Testis (tissue), 3 donors: ENCODE results near the gene TBC1D5. TPM values are rescaled to one million over a fixed set of nuclear protein-coding genes. Genes with fewer than 3 reads are reported as not detected.
A peak's percentile ranks its signal among the peaks of the same experiment; 100 is the strongest.

Experiments used
- DNase-seq: peaks from one replicate; pipeline ENCODE4 v3.0.0-alpha.2; 2019
- H3K27ac ChIP-seq, 2 donors: fragments of 200-600 bp; sonication (generic); one replicate each; pipeline ENCODE4 v1.5.1; 2019
- H3K27me3 ChIP-seq: fragments of 200-600 bp; sonication (generic); one replicate; pipeline ENCODE4 v1.5.1; 2019
- H3K36me3 ChIP-seq: fragments of 200-600 bp; sonication (generic); one replicate; pipeline ENCODE4 v1.5.1; 2017; ENCODE audit warnings: low read depth; ENCODE audit errors: missing control alignments
- H3K4me1 ChIP-seq: fragments of 200-600 bp; sonication (generic); one replicate; pipeline ENCODE4 v1.5.1; 2019
- H3K4me3 ChIP-seq, 2 donors: fragments of 200-600 bp; sonication (generic); one replicate each; pipeline ENCODE4 v1.5.1; 2017 to 2019
- H3K9me3 ChIP-seq: fragments of 200-600 bp; sonication (generic); one replicate; pipeline ENCODE4 v1.5.1; 2017
- POLR2A ChIP-seq: fragments of 450-650 bp; IDR thresholded peaks from one replicate; pipeline ENCODE4 v1.6.1; 2017; ENCODE audit warnings: antibody characterized with exemption, mild to moderate bottlenecking, moderate library complexity
- WGBS, 2 donors: methylation state at CpG; one replicate each; pipeline ENCODE4 v1.1.5; 2018; 5-methylcytosine and 5-hydroxymethylcytosine counted together
- intact Hi-C: fragments of 100-400 bp; cut with DNase I; formaldehyde crosslinking; loops from one replicate; pipeline ENCODE4 v1.15.1; 2023; ENCODE audit warnings: low total_unique reads
- polyA plus RNA-seq: library from polyadenylated mRNA; stranded (reverse); fragments of 350-450 nt; fragmentation: Illumina TruSeq; extraction: RNeasy Lipid Tissue Mini Kit (QIAGEN cat#74804); gene quantifications from one replicate; pipeline ENCODE4 v1.2.3, GENCODE V29; 2014; ENCODE audit warnings: low read depth, low replicate concordance; ENCODE audit not compliant: insufficient read depth
- total RNA-seq, 2 donors: library from RNA; depleted of rRNA; stranded (reverse); fragments of >200 nt; gene quantifications; one replicate each; pipeline ENCODE4 v1.2.3, GENCODE V29; 2016
- TF ChIP-seq, protein P1 (sequence below), 3 experiments: fragments of 450-650 bp in 2 of 3; fragments of 200-600 bp in 1 of 3; sonication (generic) in 1 of 3; IDR thresholded peaks; one replicate each; pipeline ENCODE4 v1.5.1; 2016 to 2019; ENCODE audit warnings: antibody characterized with exemption in 3 of 3, mild to moderate bottlenecking in 2 of 3, moderate library complexity in 1 of 3

The TBC1D5 gene
- total and polyA plus RNA-seq, 3 donors from 2014 or later, result 47.8 to 98.1 (median 95.4) TPM

DNA sequence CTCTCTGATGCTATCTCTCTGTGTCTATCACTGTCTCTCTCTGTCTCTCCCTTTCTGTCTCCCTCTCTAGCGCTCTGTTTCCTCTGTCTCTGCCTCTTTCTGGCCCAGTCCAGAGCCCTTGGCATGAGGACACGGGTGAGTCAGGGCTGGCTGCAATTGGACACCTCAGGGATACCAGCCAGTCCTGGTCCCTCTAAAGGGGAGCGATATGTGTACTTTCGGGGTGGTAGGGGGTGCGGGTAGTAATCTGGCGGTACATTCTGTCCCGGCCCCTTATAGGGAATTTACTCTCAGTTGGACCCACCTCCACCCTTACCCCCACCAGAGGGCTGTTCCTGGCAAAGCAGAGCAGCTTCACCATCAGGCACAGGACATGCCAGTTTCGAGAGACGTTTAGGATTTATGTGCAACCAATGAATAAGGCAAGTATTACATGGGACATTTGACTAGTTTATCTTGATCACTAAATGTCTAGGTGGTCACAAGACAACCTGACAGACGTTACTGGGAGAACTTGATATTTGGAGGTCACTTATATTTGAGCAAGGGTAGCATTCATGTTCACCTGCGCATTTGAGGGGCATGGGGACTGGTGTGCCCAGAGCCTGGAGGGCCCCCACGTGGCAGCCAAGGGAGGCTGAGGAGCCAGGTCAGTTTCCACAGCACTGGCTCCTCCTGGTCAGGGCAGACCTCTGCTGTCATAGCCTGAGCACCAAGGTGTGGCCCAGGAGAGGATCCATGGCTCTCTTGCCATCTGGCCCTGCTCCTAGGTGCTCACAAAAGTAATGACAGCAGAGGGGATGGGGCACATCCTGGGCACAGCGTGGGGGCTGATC lies 601.5 kb downstream of the TBC1D5 start:
- DNase-seq, result peak; percentile 15
- intact Hi-C loops, result no loop called here
- Histone ChIP-seq H3K27me3 (no peaks in the 10 kb centered on the region), H3K9me3 (no peaks in the 10 kb centered on the region), H3K27ac (no peak overlapping the region), H3K4me3 (no peak overlapping the region), H3K36me3 (no peaks in the 10 kb centered on the region), H3K4me1 (peaks cover 19% of the 10 kb centered on the region)
- 71 to 79% methylated on average over 13 of the region's 13 CpGs for WGBS, 2 donors
- TF ChIP-seq, protein P1, sequence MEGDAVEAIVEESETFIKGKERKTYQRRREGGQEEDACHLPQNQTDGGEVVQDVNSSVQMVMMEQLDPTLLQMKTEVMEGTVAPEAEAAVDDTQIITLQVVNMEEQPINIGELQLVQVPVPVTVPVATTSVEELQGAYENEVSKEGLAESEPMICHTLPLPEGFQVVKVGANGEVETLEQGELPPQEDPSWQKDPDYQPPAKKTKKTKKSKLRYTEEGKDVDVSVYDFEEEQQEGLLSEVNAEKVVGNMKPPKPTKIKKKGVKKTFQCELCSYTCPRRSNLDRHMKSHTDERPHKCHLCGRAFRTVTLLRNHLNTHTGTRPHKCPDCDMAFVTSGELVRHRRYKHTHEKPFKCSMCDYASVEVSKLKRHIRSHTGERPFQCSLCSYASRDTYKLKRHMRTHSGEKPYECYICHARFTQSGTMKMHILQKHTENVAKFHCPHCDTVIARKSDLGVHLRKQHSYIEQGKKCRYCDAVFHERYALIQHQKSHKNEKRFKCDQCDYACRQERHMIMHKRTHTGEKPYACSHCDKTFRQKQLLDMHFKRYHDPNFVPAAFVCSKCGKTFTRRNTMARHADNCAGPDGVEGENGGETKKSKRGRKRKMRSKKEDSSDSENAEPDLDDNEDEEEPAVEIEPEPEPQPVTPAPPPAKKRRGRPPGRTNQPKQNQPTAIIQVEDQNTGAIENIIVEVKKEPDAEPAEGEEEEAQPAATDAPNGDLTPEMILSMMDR (IDR thresholded peaks at IDR 0.05), result no peak

DNA sequence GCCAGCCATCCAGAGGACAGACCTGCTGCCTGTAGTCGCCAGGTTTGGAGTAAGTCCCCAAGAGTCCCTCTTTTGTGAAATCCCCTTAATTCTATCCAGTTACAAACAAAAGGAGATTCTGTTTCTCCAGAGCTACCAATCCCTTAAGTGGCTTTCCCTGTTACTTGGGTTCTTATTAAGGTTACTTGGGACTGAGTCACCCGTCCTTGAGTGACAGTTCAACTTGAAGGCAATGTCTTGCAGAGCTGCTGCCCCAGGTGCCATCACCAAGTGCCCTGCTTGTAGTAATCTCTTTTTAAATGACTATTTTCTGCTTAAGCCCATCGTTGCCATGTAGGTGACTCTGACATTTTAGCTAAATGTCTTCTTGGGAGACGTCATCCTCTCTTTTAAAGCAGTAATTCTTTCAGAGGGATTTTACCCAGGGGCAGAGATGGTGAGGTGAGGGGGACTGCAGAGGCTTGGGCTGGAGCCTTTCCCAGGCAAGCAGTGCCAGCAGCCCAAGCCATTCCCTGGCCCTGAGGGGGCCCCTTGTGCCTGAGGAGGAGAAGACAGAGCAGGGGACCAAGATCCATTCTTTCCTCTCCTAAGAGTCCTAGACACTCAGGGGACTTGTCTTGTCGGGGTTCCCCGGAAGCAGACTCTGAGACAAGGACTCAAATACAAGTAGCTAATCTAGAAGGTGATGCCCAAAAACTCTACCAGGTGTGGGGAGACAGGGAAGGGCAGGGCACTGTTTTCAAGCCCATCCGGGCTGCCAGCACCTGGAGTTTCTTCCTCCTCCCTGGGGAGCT lies 604.0 kb downstream of the TBC1D5 start:
- Histone ChIP-seq H3K27ac (no peak overlapping the region), H3K9me3 (no peaks in the 10 kb centered on the region), H3K36me3 (no peaks in the 10 kb centered on the region), H3K27me3 (no peaks in the 10 kb centered on the region), H3K4me1 (peaks cover 30% of the 10 kb centered on the region), H3K4me3 (no peak overlapping the region)
- TF ChIP-seq POLR2A, result no peak
- TF ChIP-seq, protein P1 (IDR thresholded peaks at IDR 0.05), result no peak
- no peak for DNase-seq
- intact Hi-C loops, result no loop called here
- 82 to 85% methylated on average over 7 of the region's 7 CpGs for WGBS, 2 donors

GRCh38 chr3:17137321-17137826 lies 605.1 kb downstream of the TBC1D5 start:
- 92 to 95% methylated on average over 5 of the region's 5 CpGs for WGBS, 2 donors
- intact Hi-C loops, result no loop called here

GRCh38 chr3:17136136-17136721 lies 606.2 kb downstream of the TBC1D5 start:
- TF ChIP-seq POLR2A, result no peak
- TF ChIP-seq, protein P1 (IDR thresholded peaks at IDR 0.05), result no peak
- intact Hi-C loops, result no loop called here
- H3K27ac ChIP-seq, result peak overlapping the region in 1 of 2 donors; percentile 38
- WGBS, 2 donors, result 36 to 53% methylated on average over 2 to 11 of the region's 11 CpGs
- H3K9me3 ChIP-seq, result no peaks in the 10 kb centered on the region
- H3K4me3 ChIP-seq, result no peak overlapping the region
- H3K27me3 ChIP-seq, result no peaks in the 10 kb centered on the region
- H3K4me1 ChIP-seq, result peaks cover 30% of the 10 kb centered on the region
- H3K36me3 ChIP-seq, result no peaks in the 10 kb centered on the region
- peak; percentile 89 for DNase-seq

More at GRCh38 chr3:17137321-17137826, 605.1 kb downstream of the TBC1D5 start:
- H3K27ac ChIP-seq, result no peak overlapping the region
- no peaks in the 10 kb centered on the region for H3K27me3 ChIP-seq
- no peak for DNase-seq
- TF ChIP-seq, protein P1 (IDR thresholded peaks at IDR 0.05), result no peak
- no peak for TF ChIP-seq POLR2A
- peaks cover 30% of the 10 kb centered on the region for H3K4me1 ChIP-seq
- no peaks in the 10 kb centered on the region for H3K36me3 ChIP-seq
- H3K9me3 ChIP-seq, result no peaks in the 10 kb centered on the region
- H3K4me3 ChIP-seq, result no peak overlapping the region
